Adrenal gland (tissue), 5 donors: ENCODE measurements around the gene PIAS4.

Source experiments
- POLR2A ChIP-seq, 2 donors: fragments of 450-650 bp; IDR thresholded peaks; one replicate each; pipeline ENCODE4 v1.6.1; 2017; ENCODE audit warnings: antibody characterized with exemption in 2 of 2, mild to moderate bottlenecking in 2 of 2, moderate library complexity in 1 of 2
- TF ChIP-seq, protein P1 (sequence below), 6 experiments: fragments of 450-650 bp in 4 of 6; fragments of 200-600 bp in 2 of 6; sonication (generic) in 1 of 6; IDR thresholded peaks; 1 replicate in 5 of 6; 2 replicates in 1 of 6; pipeline versions ENCODE4 v1.5.1 to v1.8.0; 2016 to 2021; ENCODE audit warnings: antibody characterized with exemption in 6 of 6, mild to moderate bottlenecking in 2 of 6, moderate library complexity in 1 of 6
- donor health status: DM: no; HTN: no; CAD: no.

DNA sequence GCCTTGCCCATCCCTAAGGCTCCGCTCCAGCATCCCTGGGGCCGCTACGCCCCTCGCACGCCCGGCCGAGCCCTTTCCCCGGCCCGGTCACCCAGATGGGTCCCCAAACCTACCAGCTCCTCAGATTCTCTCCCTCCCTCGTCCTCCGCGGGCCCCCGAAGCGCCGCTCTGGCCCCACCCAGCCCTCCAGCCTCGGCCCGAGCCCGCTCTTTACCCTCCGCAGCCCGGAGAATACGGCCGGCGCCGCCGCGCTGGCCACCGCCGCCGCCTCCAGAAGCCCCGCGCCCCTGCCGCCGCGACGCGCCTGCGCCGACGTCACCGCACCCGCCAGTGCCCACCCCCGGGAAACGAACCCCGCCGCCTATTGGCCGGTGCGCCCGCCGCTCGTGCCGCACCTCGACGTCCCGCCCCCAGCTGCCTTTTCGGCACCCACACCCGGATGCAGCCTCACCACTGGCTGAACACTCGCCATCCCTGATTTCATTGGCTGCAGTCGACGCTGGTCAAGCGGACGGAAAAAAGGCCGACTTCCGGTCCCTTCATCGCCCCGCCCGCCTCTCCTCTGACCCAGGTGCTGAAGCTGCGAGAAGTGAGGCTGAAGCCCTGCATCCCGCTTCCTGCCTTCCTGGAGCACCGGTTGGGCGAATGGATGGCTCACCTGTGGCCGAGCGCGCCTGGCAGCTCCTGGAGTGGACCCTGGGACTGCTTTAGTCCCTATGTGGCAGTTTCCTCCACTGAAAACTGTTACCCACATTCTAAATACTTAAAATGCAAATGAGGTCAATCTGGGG is 36.5 kb upstream of the PIAS4 start, which contains the start of gene DAPK3:
- TF ChIP-seq, protein P1, sequence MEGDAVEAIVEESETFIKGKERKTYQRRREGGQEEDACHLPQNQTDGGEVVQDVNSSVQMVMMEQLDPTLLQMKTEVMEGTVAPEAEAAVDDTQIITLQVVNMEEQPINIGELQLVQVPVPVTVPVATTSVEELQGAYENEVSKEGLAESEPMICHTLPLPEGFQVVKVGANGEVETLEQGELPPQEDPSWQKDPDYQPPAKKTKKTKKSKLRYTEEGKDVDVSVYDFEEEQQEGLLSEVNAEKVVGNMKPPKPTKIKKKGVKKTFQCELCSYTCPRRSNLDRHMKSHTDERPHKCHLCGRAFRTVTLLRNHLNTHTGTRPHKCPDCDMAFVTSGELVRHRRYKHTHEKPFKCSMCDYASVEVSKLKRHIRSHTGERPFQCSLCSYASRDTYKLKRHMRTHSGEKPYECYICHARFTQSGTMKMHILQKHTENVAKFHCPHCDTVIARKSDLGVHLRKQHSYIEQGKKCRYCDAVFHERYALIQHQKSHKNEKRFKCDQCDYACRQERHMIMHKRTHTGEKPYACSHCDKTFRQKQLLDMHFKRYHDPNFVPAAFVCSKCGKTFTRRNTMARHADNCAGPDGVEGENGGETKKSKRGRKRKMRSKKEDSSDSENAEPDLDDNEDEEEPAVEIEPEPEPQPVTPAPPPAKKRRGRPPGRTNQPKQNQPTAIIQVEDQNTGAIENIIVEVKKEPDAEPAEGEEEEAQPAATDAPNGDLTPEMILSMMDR (IDR thresholded peaks at IDR 0.05), result peak in 2 of 6 experiments; percentile 22 to 57
- peak; percentile 80 to 87 for TF ChIP-seq POLR2A (IDR thresholded peaks at IDR 0.05)
